Lung (tissue), 12 donors: ENCODE measurements around the gene CHD9. TPM values are rescaled to one million over a fixed set of nuclear protein-coding genes. Genes with fewer than 3 reads are reported as not detected.

Experiments used
- ATAC-seq: fragments of 200-7000 bp; cut with Tn5 transposase; one replicate; pipeline ENCODE4 v1.9.1; 2020; ENCODE audit warnings: moderate number of reproducible peaks; ENCODE audit not compliant: insufficient read depth, low FRiP score
- DNase-seq, 3 donors: peaks; one replicate each; pipeline ENCODE4 v3.0.0-alpha.2; 2013 to 2017
- H3K27ac ChIP-seq, 2 donors: one replicate each; pipeline ENCODE4 v1.5.1; 2013; ENCODE audit warnings: mild to moderate bottlenecking in 2 of 2, moderate library complexity in 2 of 2, control low read depth in 1 of 2, inconsistent platforms in 1 of 2, low read depth in 1 of 2, low read length in 1 of 2
- H3K27me3 ChIP-seq, 3 donors: one replicate each; pipeline ENCODE4 v1.5.1; 2013; ENCODE audit warnings: low read length in 2 of 3; ENCODE audit not compliant: control insufficient read depth in 3 of 3, insufficient read depth in 3 of 3
- H3K36me3 ChIP-seq, 4 donors: one replicate each; pipeline ENCODE4 v1.5.1; 2013; ENCODE audit warnings: low read length in 4 of 4, mild to moderate bottlenecking in 1 of 4, moderate library complexity in 1 of 4; ENCODE audit not compliant: control insufficient read depth in 4 of 4, insufficient read depth in 4 of 4
- H3K4me1 ChIP-seq, 5 donors: one replicate each; pipeline ENCODE4 v1.5.1; 2013; ENCODE audit warnings: low read length in 5 of 5, mild to moderate bottlenecking in 2 of 5, moderate library complexity in 1 of 5; ENCODE audit not compliant: control insufficient read depth in 5 of 5, insufficient read depth in 5 of 5
- H3K4me3 ChIP-seq: one replicate; pipeline ENCODE4 v1.5.1; 2013; ENCODE audit warnings: mild to moderate bottlenecking, control low read depth, moderate library complexity
- H3K9ac ChIP-seq, 2 donors: one replicate each; pipeline ENCODE4 v1.5.1; 2013; ENCODE audit warnings: low read length in 2 of 2, control low read depth in 1 of 2; ENCODE audit not compliant: insufficient read depth in 1 of 2
- H3K9me3 ChIP-seq, 4 donors: one replicate each; pipeline ENCODE4 v1.5.1; 2013; ENCODE audit warnings: low read length in 3 of 4, mild to moderate bottlenecking in 1 of 4, moderate library complexity in 1 of 4; ENCODE audit not compliant: control insufficient read depth in 4 of 4, insufficient read depth in 3 of 4
- CTCF ChIP-seq: IDR thresholded peaks from 2 replicates; pipeline ENCODE4 v1.5.1; 2012; ENCODE audit warnings: mild to moderate bottlenecking; ENCODE audit errors: control extremely low read depth, extremely low read depth
- WGBS, 2 donors: extraction: QIAGEN DNeasy Blood & Tissue Kit; methylation state at CpG; one replicate each; pipeline ENCODE4 v1.1.7; 2013; 5-methylcytosine and 5-hydroxymethylcytosine counted together
- polyA plus RNA-seq, 2 donors: library from polyadenylated mRNA; stranded (reverse); fragments of 200-250 nt; gene quantifications; one replicate each; pipeline ENCODE4 v1.2.1, GENCODE V29; 2013
- total RNA-seq, 2 donors: library from RNA; depleted of rRNA in 1 of 2; stranded (reverse); fragments of >200 nt in 1 of 2; gene quantifications; one replicate each; pipeline ENCODE4 v1.2.1, GENCODE V29; 2014 to 2021
- donor health status: control.
- donor health status: control.
- donor health status: Bipolar disorder and iron deficiency.
- donor health status: healthy.
- donor health status: DM: yes; HTN: yes; CAD: no.

The CHD9 gene
- total and polyA plus RNA-seq, 4 donors, result 12.7 to 138 (median 39.4) TPM

GRCh38 chr16:53042235-53042701, 12.5 kb upstream of the CHD9 start:
- Histone ChIP-seq H3K27me3 (no peaks in the 10 kb centered on the region), H3K27ac (peak overlapping the region in 1 of 2 donors; percentile 45), H3K36me3 (no peaks in the 10 kb centered on the region), H3K9me3 (no peaks in the 10 kb centered on the region), H3K4me1 (peaks cover 0 to 26% (median 6%) of the 10 kb centered on the region in 5 donors), H3K4me3 (no peak overlapping the region), H3K9ac (no peak overlapping the region)
- TF ChIP-seq CTCF, result no peak
- DNase-seq (no peak), ATAC-seq (no peak)
- 45 to 64% methylated on average over 5 of the region's 5 CpGs for WGBS, 2 donors

GRCh38 chr16:53043428-53043831, 11.4 kb upstream of the CHD9 start:
- no peak overlapping the region for H3K27ac ChIP-seq
- no peaks in the 10 kb centered on the region for H3K36me3 ChIP-seq
- peak overlapping the region in 1 of 2 donors; percentile 44 for H3K9ac ChIP-seq
- no peak for ATAC-seq
- H3K9me3 ChIP-seq, result no peaks in the 10 kb centered on the region
- 50 to 65% methylated on average over 5 of the region's 5 CpGs for WGBS, 2 donors
- H3K27me3 ChIP-seq, result no peaks in the 10 kb centered on the region
- no peak for TF ChIP-seq CTCF
- DNase-seq, result peak in 1 of 3 donors; percentile 48
- peaks cover 0 to 26% (median 6%) of the 10 kb centered on the region in 5 donors for H3K4me1 ChIP-seq
- H3K4me3 ChIP-seq, result no peak overlapping the region

- Histone ChIP-seq H3K36me3 (no peaks in the 10 kb centered on the region), H3K9ac (peak overlapping the region in 1 of 2 donors; percentile 44), H3K4me1 (peaks cover 0 to 26% (median 6%) of the 10 kb centered on the region in 5 donors), H3K27ac (no peak overlapping the region), H3K27me3 (no peaks in the 10 kb centered on the region), H3K4me3 (no peak overlapping the region), H3K9me3 (no peaks in the 10 kb centered on the region)
- 39 to 76% methylated on average over 11 of the region's 11 CpGs for WGBS, 2 donors
- DNase-seq, result peak in 2 of 3 donors; percentile 42 to 46
- no peak for TF ChIP-seq CTCF
- no peak for ATAC-seq
These were observed 10.7 kb upstream of the CHD9 start for GRCh38 chr16:53043986-53044601.
